Measurements from ENCODE around the gene GASK1B.

The GASK1B gene

GRCh38 chr4:158133551-158133950, 39.3 kb downstream of the GASK1B start:
- no peak for DNase-seq (ENCODE audit: low read depth in 1 of 2, low spot score in 1 of 2)
- Histone ChIP-seq H3K4me3 (replicated peaks; ENCODE audit: insufficient read depth, low read length) (no peak overlapping the region), H3K27ac (replicated peaks) (no peak overlapping the region), H3K27me3 (ENCODE audit: insufficient read depth, poor library complexity, severe bottlenecking) (no peaks in the 10 kb centered on the region)
- TF ChIP-seq SPI1 (IDR thresholded peaks at IDR 0.05; ENCODE audit: borderline replicate concordance, low read depth) (no peak), REST (IDR thresholded peaks at IDR 0.05; ENCODE audit: insufficient replicate concordance, low read depth) (no peak), GABPA (IDR thresholded peaks at IDR 0.05; ENCODE audit: low read depth) (no peak), POLR2AphosphoS5 (IDR thresholded peaks at IDR 0.05; ENCODE audit: low read depth) (no peak)
- TF ChIP-seq, protein P1, sequence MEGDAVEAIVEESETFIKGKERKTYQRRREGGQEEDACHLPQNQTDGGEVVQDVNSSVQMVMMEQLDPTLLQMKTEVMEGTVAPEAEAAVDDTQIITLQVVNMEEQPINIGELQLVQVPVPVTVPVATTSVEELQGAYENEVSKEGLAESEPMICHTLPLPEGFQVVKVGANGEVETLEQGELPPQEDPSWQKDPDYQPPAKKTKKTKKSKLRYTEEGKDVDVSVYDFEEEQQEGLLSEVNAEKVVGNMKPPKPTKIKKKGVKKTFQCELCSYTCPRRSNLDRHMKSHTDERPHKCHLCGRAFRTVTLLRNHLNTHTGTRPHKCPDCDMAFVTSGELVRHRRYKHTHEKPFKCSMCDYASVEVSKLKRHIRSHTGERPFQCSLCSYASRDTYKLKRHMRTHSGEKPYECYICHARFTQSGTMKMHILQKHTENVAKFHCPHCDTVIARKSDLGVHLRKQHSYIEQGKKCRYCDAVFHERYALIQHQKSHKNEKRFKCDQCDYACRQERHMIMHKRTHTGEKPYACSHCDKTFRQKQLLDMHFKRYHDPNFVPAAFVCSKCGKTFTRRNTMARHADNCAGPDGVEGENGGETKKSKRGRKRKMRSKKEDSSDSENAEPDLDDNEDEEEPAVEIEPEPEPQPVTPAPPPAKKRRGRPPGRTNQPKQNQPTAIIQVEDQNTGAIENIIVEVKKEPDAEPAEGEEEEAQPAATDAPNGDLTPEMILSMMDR (IDR thresholded peaks at IDR 0.05; ENCODE audit: insufficient read depth, low read length) = no peak

GRCh38 chr4:158131027-158131426, 41.8 kb downstream of the GASK1B start:
- H3K27me3 ChIP-seq (ENCODE audit: insufficient read depth, poor library complexity, severe bottlenecking) = no peaks in the 10 kb centered on the region
- H3K27ac ChIP-seq (replicated peaks) = no peak overlapping the region
- DNase-seq (ENCODE audit: low read depth in 1 of 2, low spot score in 1 of 2) = no peak
- no peak for TF ChIP-seq GABPA (IDR thresholded peaks at IDR 0.05; ENCODE audit: low read depth)
- no peak for TF ChIP-seq SPI1 (IDR thresholded peaks at IDR 0.05; ENCODE audit: borderline replicate concordance, low read depth)
- TF ChIP-seq, protein P1 (IDR thresholded peaks at IDR 0.05; ENCODE audit: insufficient read depth, low read length) = no peak
- TF ChIP-seq POLR2AphosphoS5 (IDR thresholded peaks at IDR 0.05; ENCODE audit: low read depth) = no peak
- TF ChIP-seq REST (IDR thresholded peaks at IDR 0.05; ENCODE audit: insufficient replicate concordance, low read depth) = no peak
- H3K4me3 ChIP-seq (replicated peaks; ENCODE audit: insufficient read depth, low read length) = no peak overlapping the region

DNA sequence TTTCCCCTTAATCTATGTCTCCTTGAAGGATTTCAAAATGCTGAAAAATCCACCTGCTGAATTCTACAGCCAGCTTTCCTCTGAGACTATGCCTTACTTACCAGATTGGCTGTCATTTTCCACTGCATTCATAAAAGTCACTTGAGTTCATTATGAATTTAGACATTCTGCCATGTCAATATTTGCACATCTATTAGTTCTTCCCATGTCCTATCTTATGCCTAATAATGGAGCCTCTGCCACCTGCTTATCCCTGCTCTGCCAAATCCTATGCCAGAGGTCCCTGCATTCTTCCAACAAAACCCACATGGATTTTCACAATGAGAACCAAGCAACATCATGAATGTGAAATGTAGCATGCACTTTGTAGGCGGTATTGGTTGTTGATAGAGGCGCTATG, 42.6 kb downstream of the GASK1B start:
- DNase-seq (ENCODE audit: low read depth in 1 of 2, low spot score in 1 of 2) = no peak
- no peak overlapping the region for H3K4me3 ChIP-seq (replicated peaks; ENCODE audit: insufficient read depth, low read length)
- H3K27ac ChIP-seq (replicated peaks) = no peak overlapping the region
- no peak for TF ChIP-seq REST (IDR thresholded peaks at IDR 0.05; ENCODE audit: insufficient replicate concordance, low read depth)
- TF ChIP-seq GABPA (IDR thresholded peaks at IDR 0.05; ENCODE audit: low read depth) = no peak
- TF ChIP-seq POLR2AphosphoS5 (IDR thresholded peaks at IDR 0.05; ENCODE audit: low read depth) = no peak
- TF ChIP-seq, protein P1 (IDR thresholded peaks at IDR 0.05; ENCODE audit: insufficient read depth, low read length) = no peak
- no peaks in the 10 kb centered on the region for H3K27me3 ChIP-seq (ENCODE audit: insufficient read depth, poor library complexity, severe bottlenecking)
